Mesenchymal stem cell (in vitro differentiated cells and primary cell): ENCODE results near the gene GCLM.
A peak's percentile ranks its signal among the peaks of the same experiment; 100 is the strongest.

ENCODE experiments used
- DNase-seq: peaks from one replicate; pipeline ENCODE4 v3.0.0-alpha.2; 2013
- H2AFZ ChIP-seq: one replicate; pipeline ENCODE4 v1.6.1; 2013; ENCODE audit warnings: low read depth, mild to moderate bottlenecking, control low read depth, inconsistent platforms, low read length, moderate library complexity
- H2AK5ac ChIP-seq: 2 replicates; pipeline ENCODE4 v1.6.1; 2013; ENCODE audit warnings: low read length, moderate library complexity, mild to moderate bottlenecking, inconsistent platforms; ENCODE audit not compliant: severe bottlenecking
- H2BK120ac ChIP-seq: one replicate; pipeline ENCODE4 v1.6.1; 2013; ENCODE audit warnings: low read depth, mild to moderate bottlenecking, inconsistent platforms, low read length, moderate library complexity
- H2BK12ac ChIP-seq, 2 experiments: one replicate each; pipeline ENCODE4 v1.6.1; 2013; ENCODE audit warnings: inconsistent platforms in 2 of 2, low read length in 2 of 2, mild to moderate bottlenecking in 2 of 2, moderate library complexity in 2 of 2, control low read depth in 1 of 2
- H2BK15ac ChIP-seq: one replicate; pipeline ENCODE4 v1.6.1; 2013; ENCODE audit warnings: mild to moderate bottlenecking, low read depth, inconsistent platforms; ENCODE audit not compliant: poor library complexity, severe bottlenecking
- H2BK5ac ChIP-seq: 2 replicates; pipeline ENCODE4 v1.6.1; 2013; ENCODE audit warnings: low read depth, mild to moderate bottlenecking, low read length, control low read depth, inconsistent platforms; ENCODE audit not compliant: poor library complexity, severe bottlenecking
- H3K14ac ChIP-seq, 2 experiments: one replicate each; pipeline ENCODE4 v1.6.1; 2013; ENCODE audit warnings: inconsistent platforms in 2 of 2, low read length in 2 of 2, control low read depth in 1 of 2, mild to moderate bottlenecking in 1 of 2, moderate library complexity in 1 of 2
- H3K18ac ChIP-seq, 2 experiments: one replicate each; pipeline ENCODE4 v1.6.1; 2013; ENCODE audit warnings: inconsistent platforms in 2 of 2, low read length in 2 of 2, control low read depth in 1 of 2, low read depth in 1 of 2, mild to moderate bottlenecking in 1 of 2
- H3K23ac ChIP-seq, 2 experiments: one replicate each; pipeline ENCODE4 v1.6.1; 2013; ENCODE audit warnings: inconsistent platforms in 2 of 2, low read length in 2 of 2, mild to moderate bottlenecking in 2 of 2, moderate library complexity in 2 of 2, control low read depth in 1 of 2
- H3K27ac ChIP-seq: 2 replicates; pipeline ENCODE4 v1.5.1; 2013; ENCODE audit warnings: mild to moderate bottlenecking, moderate library complexity, low read length, control low read depth, inconsistent platforms; ENCODE audit not compliant: poor library complexity, severe bottlenecking
- H3K27me3 ChIP-seq, 2 experiments: 2 replicates each; pipeline versions ENCODE4 v1.6.1 to v1.7.0; 2013; ENCODE audit warnings: low read length in 2 of 2, mild to moderate bottlenecking in 2 of 2, moderate library complexity in 2 of 2, control low read depth in 1 of 2, inconsistent platforms in 1 of 2; ENCODE audit not compliant: control insufficient read depth in 1 of 2, insufficient read depth in 1 of 2
- H3K36me3 ChIP-seq, 2 experiments: 2 replicates each; pipeline versions ENCODE4 v1.6.1 to v1.7.0; 2013; ENCODE audit warnings: low read length in 2 of 2, control low read depth in 1 of 2, inconsistent platforms in 1 of 2, low read depth in 1 of 2, mild to moderate bottlenecking in 1 of 2; ENCODE audit not compliant: insufficient read depth in 2 of 2, control insufficient read depth in 1 of 2
- H3K4ac ChIP-seq, 2 experiments: one replicate each; pipeline ENCODE4 v1.6.1; 2013; ENCODE audit warnings: inconsistent platforms in 2 of 2, low read length in 2 of 2, mild to moderate bottlenecking in 2 of 2, moderate library complexity in 2 of 2, control low read depth in 1 of 2, low read depth in 1 of 2
- H3K4me1 ChIP-seq: 2 replicates; pipeline ENCODE4 v1.6.1; 2013; ENCODE audit warnings: low read depth, low read length, control low read depth; ENCODE audit not compliant: control insufficient read depth, insufficient read depth
- H3K4me2 ChIP-seq: 2 replicates; pipeline ENCODE4 v1.6.1; 2013; ENCODE audit warnings: low read length, mild to moderate bottlenecking, inconsistent platforms; ENCODE audit not compliant: poor library complexity, severe bottlenecking
- H3K4me3 ChIP-seq, 2 experiments: 2 replicates each; pipeline versions ENCODE4 v1.5.1 to v1.7.0; 2013; ENCODE audit warnings: low read length in 2 of 2, mild to moderate bottlenecking in 2 of 2, control low read depth in 1 of 2, low read depth in 1 of 2; ENCODE audit not compliant: insufficient read depth in 1 of 2
- H3K79me1 ChIP-seq: replicated peaks from 2 replicates; pipeline ENCODE4 v1.6.1; 2013; ENCODE audit warnings: mild to moderate bottlenecking, control low read depth, low read length, inconsistent platforms; ENCODE audit not compliant: poor library complexity, severe bottlenecking
- H3K9ac ChIP-seq: 2 replicates; pipeline ENCODE4 v1.7.0; 2013; ENCODE audit warnings: mild to moderate bottlenecking, low read length, moderate library complexity
- H3K9me3 ChIP-seq: 2 replicates; pipeline ENCODE4 v1.7.0; 2013; ENCODE audit warnings: mild to moderate bottlenecking, low read length; ENCODE audit not compliant: control insufficient read depth
- H4K8ac ChIP-seq: one replicate; pipeline ENCODE4 v1.6.1; 2013; ENCODE audit warnings: inconsistent platforms, mild to moderate bottlenecking, low read length, moderate library complexity
- H4K91ac ChIP-seq: one replicate; pipeline ENCODE4 v1.6.1; 2013; ENCODE audit warnings: mild to moderate bottlenecking, low read length, inconsistent platforms
- WGBS: methylation state at CpG from one replicate; pipeline ENCODE4 v1.1.7; 2013; ENCODE audit warnings: mixed read lengths; 5-methylcytosine and 5-hydroxymethylcytosine counted together

The GCLM gene

GRCh38 chr1:93846206-93846991 is 62.8 kb downstream of the GCLM start:
- Histone ChIP-seq H4K91ac (peak overlapping the region; percentile 91), H3K4me1 (peaks cover 6% of the 10 kb centered on the region), H2BK15ac (peak overlapping the region; percentile 93), H3K9ac (peak overlapping the region; percentile 90), H3K4me2 (peak overlapping the region; percentile 78), H3K9me3 (no peaks in the 10 kb centered on the region), H2AFZ (peak overlapping the region; percentile 52), H2BK5ac (peak overlapping the region; percentile 57), H2BK12ac (peak overlapping the region; percentile 57 to 79), H3K4ac (peak overlapping the region; percentile 28 to 91), H3K27me3 (no peaks in the 10 kb centered on the region), H3K36me3 (peaks cover 0 to 4% of the 10 kb centered on the region in 2 experiments), H3K18ac (peak overlapping the region; percentile 67 to 81), H3K14ac (peak overlapping the region in 1 of 2 experiments; percentile 53), H2BK120ac (peak overlapping the region; percentile 55), H2AK5ac (peak overlapping the region; percentile 62), H3K27ac (peak overlapping the region; percentile 98), H3K79me1 (no peaks in the 10 kb centered on the region), H4K8ac (peak overlapping the region; percentile 75), H3K23ac (peak overlapping the region in 1 of 2 experiments; percentile 70), H3K4me3 (peak overlapping the region; percentile 91 to 95)
- DNase-seq, result no peak
- 0% methylated on average over 60 of the region's 94 CpGs for WGBS

- Histone ChIP-seq H3K79me1 (no peaks in the 10 kb centered on the region), H3K23ac (no peak overlapping the region), H2AK5ac (peak overlapping the region; percentile 62), H3K4ac (peak overlapping the region in 1 of 2 experiments; percentile 91), H3K4me3 (peak overlapping the region; percentile 91 to 95), H4K8ac (no peak overlapping the region), H2BK120ac (no peak overlapping the region), H2AFZ (peak overlapping the region; percentile 52), H4K91ac (peak overlapping the region; percentile 70), H3K27me3 (no peaks in the 10 kb centered on the region), H3K4me2 (peak overlapping the region; percentile 78), H3K18ac (peak overlapping the region; percentile 67 to 83), H2BK5ac (peak overlapping the region; percentile 57), H3K9ac (peak overlapping the region; percentile 90), H3K4me1 (peaks cover 6% of the 10 kb centered on the region), H2BK15ac (no peak overlapping the region), H3K14ac (no peak overlapping the region), H3K27ac (peak overlapping the region; percentile 98), H2BK12ac (peak overlapping the region; percentile 57 to 79), H3K36me3 (peaks cover 0 to 4% of the 10 kb centered on the region in 2 experiments), H3K9me3 (no peaks in the 10 kb centered on the region)
- peak; percentile 95 for DNase-seq
- WGBS, result 4% methylated on average over 11 of the region's 16 CpGs
Measured at GRCh38 chr1:93845538-93846205, 63.6 kb downstream of the GCLM start.

GRCh38 chr1:93844262-93845045 is 64.8 kb downstream of the GCLM start:
- Histone ChIP-seq H3K36me3 (peaks cover 0 to 4% of the 10 kb centered on the region in 2 experiments), H3K4me1 (peaks cover 6% of the 10 kb centered on the region), H3K23ac (no peak overlapping the region), H3K4ac (no peak overlapping the region), H2AK5ac (peak overlapping the region; percentile 64), H3K18ac (no peak overlapping the region), H3K27me3 (no peaks in the 10 kb centered on the region), H3K14ac (no peak overlapping the region), H2BK5ac (no peak overlapping the region), H2AFZ (no peak overlapping the region), H3K27ac (no peak overlapping the region), H2BK15ac (no peak overlapping the region), H3K4me2 (no peak overlapping the region), H2BK12ac (no peak overlapping the region), H3K79me1 (no peaks in the 10 kb centered on the region), H3K4me3 (no peak overlapping the region), H4K91ac (no peak overlapping the region), H4K8ac (no peak overlapping the region), H3K9ac (peak overlapping the region; percentile 68), H2BK120ac (no peak overlapping the region), H3K9me3 (no peaks in the 10 kb centered on the region)
- peak; percentile 85 for DNase-seq
- WGBS, result 53% methylated on average over 8 of the region's 8 CpGs
